Measurements from ENCODE around the gene RTKN2. TPM values are rescaled to one million over a fixed set of nuclear protein-coding genes. Genes with fewer than 3 reads are reported as not detected.

The RTKN2 gene
- total and polyA plus RNA-seq, 10 of the 15 experiments (the other 5 are each of a cell fraction or from before 2014, with no cell fraction given): 0.10 TPM; not detected in 9

- CTCF ChIA-PET: no interaction called here
- Histone ChIP-seq H3K9me3 (replicated peaks; ENCODE audit: control insufficient read depth, insufficient read depth, low read length) (no peaks in the 10 kb centered on the region), H3K36me3 (ENCODE audit: control insufficient read depth in 2 of 2, insufficient read depth in 2 of 2, low read length in 1 of 2) (no peaks in the 10 kb centered on the region), H3K4me3 (no peak overlapping the region), H3K9ac (ENCODE audit: control insufficient read depth, insufficient read depth, low read length) (no peak overlapping the region), H3K4me2 (ENCODE audit: control insufficient read depth, insufficient read depth) (no peak overlapping the region), H3K27ac (ENCODE audit: control insufficient read depth, insufficient read depth) (no peak overlapping the region), H3K27me3 (replicated peaks in 1 of 2; ENCODE audit: control insufficient read depth in 2 of 2, insufficient read depth in 2 of 2, low read length in 1 of 2) (0 out of 4 replicates have a peak, but pooled peaks cover 0 to 2% of the 10 kb centered on the region in 2 experiments), H2AFZ (ENCODE audit: control insufficient read depth, low read depth, low read length) (no peak overlapping the region), H3K79me2 (ENCODE audit: control insufficient read depth, insufficient read depth, low read length) (no peaks in the 10 kb centered on the region), H4K20me1 (ENCODE audit: control insufficient read depth, insufficient read depth) (no peaks in the 10 kb centered on the region), H3K4me1 (ENCODE audit: control insufficient read depth, insufficient read depth, low read length) (no peaks in the 10 kb centered on the region)
- in situ Hi-C loops (cut with MboI): no loop called here
- no peak for TF ChIP-seq TCF12 (IDR thresholded peaks at IDR 0.05; ENCODE audit: low read depth, low read length)
- no peak for TF ChIP-seq REST (IDR thresholded peaks at IDR 0.05; ENCODE audit: low read depth, low read length)
- no peak for TF ChIP-seq ZNF24 (IDR thresholded peaks at IDR 0.05)
- TF ChIP-seq HSF1 (IDR thresholded peaks at IDR 0.05; ENCODE audit: low read depth, low read length): no peak
- no peak for TF ChIP-seq BCL11A (IDR thresholded peaks at IDR 0.05; ENCODE audit: low read depth, low read length)
- intact Hi-C loops (cut with micrococcal nuclease; ENCODE audit: unreplicated experiment): no loop called here
- BruUV-seq (replicated peaks): no TSS peak
- POLR2A ChIA-PET: no interaction called here
- WGBS (ENCODE audit: insufficient coverage, insufficient replicate concordance, low lambda C conversion rate, missing lambda C conversion rate): 12% methylated on average over 2 of the region's 2 CpGs
- DNase-seq (ENCODE audit: low read depth, low spot score) (no peak), ATAC-seq (no peak), FAIRE-seq (no peak)
- SMC1A ChIA-PET (ENCODE audit: uncharacterized antibody, unreplicated experiment): no interaction called here
- RAD21 ChIA-PET (ENCODE audit: unreplicated experiment): no interaction called here
Measured at GRCh38 chr10:62309254-62309653, 40.6 kb upstream of the RTKN2 start.
